Stimulated activated CD4-positive, alpha-beta T cell treated with anti-CD3 and anti-CD28 coated beads, Interleukin-12 subunit alpha, Interleukin-12 subunit beta, amount 100 ng/mL, for 48 hours (primary cell): ENCODE measurements around the gene WDHD1.
"Not testable (repeated sequence)": the region's sequence is repeated elsewhere in the genome, so short reads cannot be mapped to it uniquely, and the experiment has no call there.

Experiments used
- DNase-seq, 3 donors: peaks; one replicate each; pipeline ENCODE4 v3.0.0-alpha.2; 2020; ENCODE audit warnings: low read depth in 2 of 3, low spot score in 1 of 3

The WDHD1 gene

DNA sequence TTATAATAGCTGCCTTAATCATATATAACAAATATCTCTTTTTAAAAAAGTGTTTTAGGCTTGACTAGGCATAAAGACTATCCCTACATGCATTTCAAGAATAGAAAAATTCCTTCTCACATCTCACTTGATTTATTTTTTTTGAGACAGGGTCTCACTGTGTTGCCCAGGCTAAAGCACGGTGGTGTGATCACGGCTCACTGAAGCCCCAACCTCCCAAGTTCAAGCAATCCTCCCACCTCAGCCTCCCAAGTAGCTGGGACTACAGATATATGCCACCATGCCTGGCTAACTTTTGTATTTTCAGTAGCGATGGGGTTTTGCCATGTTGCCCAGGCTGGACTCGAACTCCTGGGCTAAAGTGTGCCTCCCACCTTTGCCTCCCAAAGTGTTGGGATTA, 59.4 kb downstream of the WDHD1 start:
- DNase-seq: no peak

DNA sequence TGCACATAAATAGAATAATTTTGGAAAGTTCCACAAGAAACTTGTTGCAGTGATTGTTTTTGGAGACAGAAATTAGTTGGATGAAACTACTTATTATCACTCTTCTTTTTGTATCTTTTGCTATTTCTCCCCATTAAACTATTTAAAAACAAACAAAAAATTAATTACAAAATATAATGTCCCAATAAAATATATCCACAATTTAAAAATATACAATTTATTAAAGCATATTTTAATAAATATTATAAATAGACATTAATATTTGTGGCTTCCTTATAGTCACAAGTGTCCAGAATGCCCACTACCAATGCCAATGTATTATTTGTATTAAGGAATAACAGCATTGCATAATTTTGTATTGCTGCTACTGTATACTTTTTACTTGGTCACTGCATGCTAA, 71.8 kb downstream of the WDHD1 start:
- DNase-seq: no peak

DNA sequence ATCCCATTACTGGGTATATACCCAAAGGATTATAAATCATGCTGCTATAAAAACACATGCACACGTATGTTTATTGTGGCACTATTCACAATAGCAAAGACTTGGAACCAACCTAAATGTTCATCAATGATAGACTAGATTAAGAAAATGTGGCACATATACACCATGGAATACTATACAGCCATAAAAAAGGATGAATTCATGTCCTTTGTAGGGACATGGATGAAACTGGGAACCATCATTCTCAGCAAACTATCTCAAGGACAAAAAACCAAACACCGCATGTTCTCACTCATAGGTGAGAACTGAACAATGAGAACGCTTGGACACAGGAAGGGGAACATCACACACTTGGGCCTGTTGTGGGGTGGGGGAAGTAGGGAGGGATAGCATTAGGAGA, 73.3 kb downstream of the WDHD1 start:
- DNase-seq: not testable (repeated sequence)

DNA sequence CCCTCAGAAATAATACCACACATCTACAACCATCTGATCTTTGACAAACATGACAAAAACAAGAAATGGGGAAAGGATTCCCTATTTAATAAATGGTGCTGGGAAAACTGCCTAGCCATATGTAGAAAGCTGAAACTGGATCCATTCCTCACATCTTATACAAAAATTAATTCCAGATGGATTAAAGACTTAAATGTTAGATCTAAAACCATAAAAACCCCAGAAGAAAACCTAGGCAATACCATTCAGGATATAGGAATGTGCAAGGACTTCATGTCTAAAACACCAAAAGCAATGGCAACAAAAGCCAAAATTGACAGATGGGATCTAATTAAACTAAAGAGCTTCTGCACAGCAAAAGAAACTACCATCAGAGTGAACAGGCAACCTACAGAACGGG, 74.1 kb downstream of the WDHD1 start:
- DNase-seq: not testable (repeated sequence)

DNA sequence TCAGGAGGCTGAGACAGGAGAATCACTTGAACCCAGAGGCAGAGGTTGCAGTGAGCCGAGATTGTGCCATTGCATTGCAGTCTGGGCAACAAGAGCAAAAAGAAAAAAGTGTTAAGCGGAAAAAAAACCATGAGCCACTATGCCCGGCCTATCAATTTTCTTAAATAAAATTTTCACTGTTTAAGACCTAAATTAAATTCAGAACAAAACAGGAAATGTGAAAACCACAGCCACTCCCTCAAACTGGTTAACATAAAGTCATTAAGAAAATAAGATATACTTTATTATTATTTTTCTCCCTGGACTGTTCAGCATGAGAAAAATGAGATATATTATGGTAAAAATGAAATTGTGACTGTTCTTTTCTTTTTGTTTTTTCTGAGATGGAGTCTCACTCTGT, 79.7 kb downstream of the WDHD1 start:
- DNase-seq: no peak

DNA sequence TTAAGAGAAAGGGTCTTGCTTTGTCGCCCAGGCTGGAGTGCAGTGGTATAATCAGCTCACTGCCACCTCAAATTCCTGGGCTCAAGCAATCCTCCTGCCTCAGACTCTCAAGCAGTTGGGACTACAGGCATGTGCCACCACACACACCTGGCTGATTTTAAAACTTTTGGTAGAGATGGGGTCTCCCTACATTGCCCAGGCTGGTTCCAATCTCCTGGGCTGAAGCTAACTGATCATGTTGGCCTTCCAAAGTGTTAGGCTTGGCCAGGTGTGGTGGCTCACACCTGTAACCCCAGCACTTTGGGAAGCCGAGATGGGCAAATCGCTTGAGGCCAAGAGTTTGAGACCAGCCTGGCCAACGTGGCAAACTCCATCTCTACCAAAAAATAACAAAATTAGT, 80.4 kb downstream of the WDHD1 start:
- no peak for DNase-seq

DNA sequence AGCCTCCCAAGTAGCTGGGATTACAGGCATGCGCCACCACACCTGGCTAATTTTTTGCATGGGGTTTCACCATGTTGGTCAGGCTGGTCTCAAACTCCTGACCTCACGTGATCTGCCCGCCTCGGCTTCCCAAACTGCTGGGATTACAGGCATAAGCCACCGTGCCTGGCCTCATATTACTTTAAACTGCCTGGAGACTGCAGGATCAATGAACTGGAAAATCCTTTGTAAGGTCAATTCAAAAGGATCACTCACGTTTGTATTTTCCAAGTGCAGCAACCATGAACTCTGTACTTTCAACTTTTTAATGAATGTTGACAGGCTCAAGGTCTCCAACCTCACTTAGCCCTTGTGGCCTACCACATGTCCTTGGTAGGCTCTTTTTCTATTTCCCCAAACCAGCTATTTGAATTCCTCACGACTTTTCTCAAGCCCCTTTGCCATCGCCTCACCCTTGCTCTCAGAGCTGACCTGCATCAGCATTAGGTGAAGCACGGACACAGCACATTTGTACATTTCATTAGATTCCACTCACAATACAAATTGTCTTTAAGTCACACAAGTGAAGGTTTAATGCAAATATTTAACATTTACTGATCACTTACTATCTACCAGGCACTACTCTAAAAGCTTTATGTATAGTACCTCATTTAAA, 82.0 kb downstream of the WDHD1 start:
- DNase-seq: no peak

DNA sequence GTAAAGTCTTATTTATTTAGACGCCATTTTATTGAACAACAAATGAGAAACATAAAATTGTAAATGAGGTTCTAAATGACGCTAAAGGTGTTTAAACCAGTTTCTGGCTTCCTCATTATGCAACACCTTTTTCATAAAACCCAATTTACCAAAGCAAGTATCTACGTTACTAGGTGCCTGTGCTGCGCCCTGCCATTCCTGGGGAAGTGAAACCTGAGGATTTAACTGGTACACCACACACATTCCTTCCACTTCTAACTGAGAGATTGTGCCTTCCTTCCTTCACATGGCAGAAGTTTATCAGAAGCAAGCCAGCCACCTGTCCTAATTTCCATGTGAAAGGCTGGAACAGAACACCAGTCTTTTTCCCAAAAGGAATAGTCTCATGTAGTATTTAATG, 84.0 kb downstream of the WDHD1 start:
- no peak for DNase-seq

DNA sequence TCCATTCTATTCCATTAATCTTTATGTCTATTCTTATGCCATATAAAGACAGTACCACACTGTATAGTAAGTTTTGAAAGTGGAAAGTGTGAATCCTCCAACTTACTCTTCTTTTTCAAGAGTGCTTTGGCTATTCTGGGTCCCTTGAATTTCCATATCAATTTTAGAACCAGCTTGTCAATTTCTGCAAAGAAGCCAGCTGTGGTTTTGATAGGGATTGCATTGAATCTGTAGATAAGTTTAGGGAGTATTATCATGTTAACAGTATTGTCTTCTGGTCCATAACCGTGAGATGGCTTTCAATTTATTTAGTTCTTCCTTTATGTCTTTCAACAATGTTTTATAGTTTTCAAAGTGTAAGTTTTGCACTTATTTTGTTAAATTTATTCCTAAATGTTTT, 90.1 kb downstream of the WDHD1 start:
- no peak for DNase-seq

DNA sequence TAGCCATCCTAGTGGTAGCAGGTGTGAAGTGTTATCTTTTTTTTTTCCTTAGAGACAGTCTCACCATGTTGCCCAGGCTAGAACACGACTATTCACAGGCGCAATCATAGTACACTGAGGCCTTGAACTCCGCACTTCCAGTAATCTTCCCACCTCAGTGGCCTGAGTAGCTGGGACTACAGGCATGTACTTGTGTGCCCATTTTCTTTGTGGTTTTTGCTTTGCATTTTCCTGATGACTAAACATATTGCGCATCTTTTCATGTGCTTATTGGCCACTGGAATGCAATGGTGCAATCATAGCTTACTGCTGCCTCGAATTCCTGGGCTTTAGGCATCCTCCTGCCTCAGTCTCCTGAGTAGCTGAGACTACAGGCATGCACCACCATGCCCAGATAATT, 90.9 kb downstream of the WDHD1 start:
- DNase-seq: no peak

DNA sequence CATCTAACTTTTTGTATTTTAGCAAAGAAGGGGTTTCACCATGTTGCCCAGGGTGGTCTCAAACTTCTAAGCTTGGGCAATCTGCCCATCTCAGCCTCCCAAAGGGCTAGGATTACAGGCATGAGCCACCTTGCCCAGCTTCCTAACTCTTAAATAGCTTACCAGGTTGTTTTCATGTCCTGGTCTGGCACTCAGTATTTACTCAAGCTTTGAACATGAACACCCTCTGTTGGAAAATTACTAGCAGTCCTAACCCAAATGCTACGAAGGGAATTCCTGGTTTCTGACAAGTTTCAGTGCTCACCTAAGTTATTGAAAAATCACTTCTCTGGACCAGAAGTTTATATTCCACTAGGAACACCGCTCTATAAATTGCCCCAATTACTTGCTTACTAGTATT, 91.8 kb downstream of the WDHD1 start:
- no peak for DNase-seq

DNA sequence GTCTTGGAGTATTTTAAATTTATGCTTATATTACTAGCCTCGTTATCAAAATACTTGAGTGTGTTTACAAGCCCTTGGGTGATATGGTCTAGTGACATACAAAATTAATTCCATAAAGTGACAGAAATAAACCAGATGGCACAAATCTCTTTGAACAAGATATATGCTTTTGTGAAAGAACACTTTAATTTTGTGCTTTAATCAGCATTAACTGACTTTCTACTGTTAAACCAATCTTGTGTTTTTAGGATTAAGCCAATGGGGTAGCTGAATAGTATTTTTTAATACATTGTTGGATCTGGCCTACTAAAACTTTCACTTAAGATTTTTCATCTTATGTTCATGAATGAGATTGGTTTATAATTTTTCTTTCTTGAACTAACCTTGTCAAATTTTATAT, 93.9 kb downstream of the WDHD1 start:
- DNase-seq: no peak

DNA sequence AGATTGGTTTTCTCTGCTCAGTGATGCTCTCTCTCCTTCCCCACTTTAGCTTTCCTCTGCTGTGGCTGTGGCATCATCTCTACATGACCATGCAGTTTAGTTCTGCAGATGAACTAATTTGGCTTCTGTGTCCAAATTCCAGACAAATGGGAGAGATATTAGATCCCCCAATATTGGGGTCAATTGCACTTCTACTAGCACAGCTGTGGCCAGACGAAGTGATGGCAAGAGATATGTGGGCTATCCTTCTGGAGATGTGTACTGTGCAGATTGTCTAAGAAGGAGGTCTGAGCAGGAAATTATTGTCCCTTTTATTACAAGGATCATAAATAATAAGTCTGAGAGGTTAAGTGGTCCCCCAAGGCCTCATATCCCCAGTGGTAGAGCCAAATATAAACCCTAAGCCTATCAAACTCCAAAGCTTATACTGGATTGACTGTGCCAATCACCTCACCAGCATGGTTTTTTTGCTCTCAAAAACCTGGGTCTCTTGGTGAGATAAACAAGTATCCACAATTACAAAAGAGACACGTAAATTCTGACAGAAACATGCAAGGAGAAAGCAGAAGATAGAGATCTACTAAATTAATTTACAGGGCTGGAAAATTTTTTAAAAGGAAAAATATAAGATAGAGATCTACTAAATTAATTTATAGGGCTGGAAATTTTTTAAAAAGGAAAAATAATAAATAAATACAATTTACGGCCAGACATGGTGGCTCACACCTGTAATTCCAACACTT, 95.1 kb downstream of the WDHD1 start:
- no peak for DNase-seq

DNA sequence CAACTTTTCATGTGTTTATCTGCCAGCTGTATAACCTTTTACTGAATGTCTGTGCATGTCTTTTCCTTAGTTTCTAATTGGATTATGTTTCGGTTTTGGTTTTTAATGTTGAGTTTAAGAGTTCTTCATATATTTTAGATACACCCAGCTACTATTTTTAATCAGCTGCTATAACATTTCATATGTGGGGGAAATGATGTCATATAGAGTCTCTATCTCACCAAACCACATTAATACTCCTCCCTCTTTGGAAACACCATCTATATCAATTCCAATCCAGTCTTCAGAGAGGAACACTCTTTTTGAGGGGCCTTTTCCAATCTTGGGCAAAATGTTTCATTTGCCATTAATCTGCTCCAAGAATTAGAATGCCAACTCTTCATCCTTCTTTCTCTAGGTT, 95.8 kb downstream of the WDHD1 start:
- no peak for DNase-seq

DNA sequence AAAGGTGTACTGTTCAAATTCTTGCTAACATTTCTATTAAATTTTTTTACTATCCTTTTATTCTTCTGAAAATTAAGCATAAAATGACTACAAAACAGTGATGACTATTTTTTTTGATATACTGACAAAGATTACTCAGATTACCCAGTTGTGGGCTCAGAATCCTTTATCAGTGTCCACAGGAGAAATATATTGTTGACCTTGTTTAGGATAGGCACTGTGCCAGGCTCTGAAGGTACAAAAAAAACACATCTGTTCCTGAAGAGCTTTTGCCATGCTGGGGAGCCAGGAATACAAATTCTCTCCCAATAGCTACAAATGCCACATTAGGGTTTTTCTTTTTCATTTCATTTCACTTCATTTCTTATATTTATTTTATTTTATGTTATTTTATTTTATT, 97.3 kb downstream of the WDHD1 start:
- no peak for DNase-seq

DNA sequence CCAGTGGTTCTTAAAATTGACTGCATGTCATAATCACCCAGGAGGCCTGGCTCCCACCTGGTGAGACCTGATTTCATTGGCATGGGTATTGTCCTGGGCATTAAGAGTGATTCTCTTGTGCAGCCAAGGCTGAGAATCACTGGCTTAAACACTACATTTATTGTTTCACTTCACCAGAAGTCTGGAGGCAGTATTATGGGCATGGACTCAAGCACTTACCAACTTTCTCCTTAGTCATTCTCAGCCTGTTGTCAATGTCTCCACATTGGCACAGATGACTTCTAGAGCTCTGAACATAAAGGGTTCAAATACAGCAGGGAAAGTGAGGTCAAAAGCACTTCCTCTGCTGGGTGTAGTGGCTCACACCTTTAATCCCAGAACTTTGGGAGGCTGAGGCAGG, 98.7 kb downstream of the WDHD1 start:
- DNase-seq: no peak

DNA sequence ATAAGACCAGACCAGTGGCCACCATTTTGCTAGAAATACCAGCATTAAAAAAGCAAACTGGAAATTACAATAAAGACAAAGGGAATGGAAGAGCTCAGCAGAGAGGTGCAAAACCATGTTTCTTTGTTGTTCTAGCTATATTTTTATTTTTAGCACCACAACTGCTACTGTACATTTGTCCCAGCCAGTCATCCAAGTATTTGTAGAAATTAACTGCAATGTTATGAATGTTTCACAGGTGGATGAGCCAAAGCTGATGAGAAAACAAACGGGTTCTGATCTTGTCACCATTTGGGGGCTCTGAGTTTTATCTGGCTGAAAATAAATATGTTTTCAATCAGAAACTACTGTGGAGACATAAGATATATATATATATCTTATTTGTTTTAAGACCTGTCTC, 99.3 kb downstream of the WDHD1 start:
- DNase-seq: no peak

DNA sequence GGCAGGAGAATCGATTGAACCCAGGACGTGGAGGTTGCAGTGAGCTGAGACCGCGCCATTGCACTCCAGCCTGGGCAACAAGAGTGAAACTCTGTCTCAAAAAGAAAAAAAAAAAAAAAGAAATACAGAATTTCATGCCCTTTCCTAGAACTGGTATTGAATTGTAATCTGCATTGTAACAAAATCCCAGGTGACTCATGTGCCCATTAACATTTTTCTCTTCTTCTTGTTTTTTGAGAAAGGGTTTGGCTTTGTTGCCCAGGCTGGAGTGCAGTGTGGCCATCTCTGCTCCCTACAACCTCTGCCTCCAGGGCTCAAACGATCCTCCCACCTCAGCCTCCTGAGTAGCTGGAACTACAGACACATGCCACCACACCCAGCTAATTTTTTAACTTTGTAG, 100.3 kb downstream of the WDHD1 start:
- not testable (repeated sequence) for DNase-seq

DNA sequence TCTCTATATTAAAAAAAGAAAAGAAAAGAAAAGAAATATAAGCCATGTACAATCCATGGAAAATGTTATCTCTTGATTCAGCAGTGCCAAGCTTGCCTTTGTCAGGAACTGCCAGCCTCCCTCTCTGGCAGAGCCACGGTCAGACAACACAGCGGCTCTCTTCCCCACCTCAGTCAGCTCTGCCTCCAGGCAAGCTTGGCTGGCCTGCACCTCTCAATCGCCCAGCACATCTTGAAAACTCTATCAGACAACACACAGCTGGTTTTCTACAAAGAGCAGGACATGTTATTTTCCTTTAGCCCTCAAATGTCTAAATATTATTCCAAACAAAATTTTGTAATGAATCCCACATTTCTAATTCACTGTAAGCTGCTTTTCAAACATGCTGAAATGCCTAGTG, 104.3 kb downstream of the WDHD1 start:
- DNase-seq: no peak

DNA sequence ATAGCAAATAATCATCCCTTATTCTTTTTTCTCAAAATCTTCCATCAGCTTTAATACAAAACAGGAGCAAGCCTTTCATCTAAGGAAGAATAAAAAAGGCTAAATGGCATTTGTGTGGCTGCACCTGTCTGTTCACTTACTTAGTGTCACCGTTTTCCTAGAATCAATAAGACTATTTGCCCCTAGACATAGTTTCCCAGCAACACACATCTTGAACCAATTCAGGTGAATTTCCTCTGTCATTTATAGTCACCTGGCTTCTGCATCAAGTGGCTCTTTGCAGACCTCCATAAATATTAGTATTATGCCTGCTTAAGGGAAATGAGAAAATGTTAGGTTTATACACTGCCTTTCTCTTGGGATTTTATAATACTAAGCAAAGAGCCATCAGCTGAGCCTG, 106.8 kb downstream of the WDHD1 start:
- DNase-seq: no peak

DNA sequence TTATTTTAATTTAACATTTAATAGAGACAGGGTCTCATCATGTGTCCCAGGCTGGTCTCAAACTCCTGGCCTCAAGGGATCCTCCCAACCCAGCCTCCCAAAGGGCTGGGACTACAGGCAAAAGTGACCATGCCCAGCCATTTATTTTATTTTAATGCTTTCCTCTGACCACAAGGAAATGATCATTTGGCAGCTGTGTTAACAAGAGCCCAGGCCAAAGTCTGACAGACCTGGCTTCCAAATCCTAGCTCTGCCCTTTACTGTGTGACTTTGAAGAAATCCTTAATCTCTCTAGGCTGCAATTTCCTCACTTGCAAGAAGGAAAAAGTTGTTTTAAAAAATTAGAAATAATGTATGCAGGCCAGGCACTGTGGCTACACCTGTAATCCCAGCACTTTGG, 107.6 kb downstream of the WDHD1 start:
- DNase-seq: no peak

DNA sequence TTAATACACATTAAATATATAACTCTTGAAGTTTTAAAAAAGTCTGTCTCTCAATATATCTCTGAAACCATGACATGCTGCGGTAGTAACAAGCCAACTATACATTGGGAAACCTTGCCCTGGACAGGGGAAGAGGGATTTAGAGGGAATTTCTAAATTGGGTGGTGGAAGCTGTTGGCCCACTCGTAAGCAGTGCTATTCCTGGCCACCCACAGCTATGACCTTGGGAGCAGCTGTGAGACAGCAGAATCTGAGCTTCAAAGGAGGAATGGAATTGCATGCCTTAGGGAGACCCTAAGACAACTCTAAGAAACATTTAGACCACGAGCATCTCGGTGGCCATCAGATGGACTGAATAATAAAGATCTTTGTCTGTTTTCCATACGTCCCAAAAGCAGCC, 108.5 kb downstream of the WDHD1 start:
- DNase-seq: no peak

DNA sequence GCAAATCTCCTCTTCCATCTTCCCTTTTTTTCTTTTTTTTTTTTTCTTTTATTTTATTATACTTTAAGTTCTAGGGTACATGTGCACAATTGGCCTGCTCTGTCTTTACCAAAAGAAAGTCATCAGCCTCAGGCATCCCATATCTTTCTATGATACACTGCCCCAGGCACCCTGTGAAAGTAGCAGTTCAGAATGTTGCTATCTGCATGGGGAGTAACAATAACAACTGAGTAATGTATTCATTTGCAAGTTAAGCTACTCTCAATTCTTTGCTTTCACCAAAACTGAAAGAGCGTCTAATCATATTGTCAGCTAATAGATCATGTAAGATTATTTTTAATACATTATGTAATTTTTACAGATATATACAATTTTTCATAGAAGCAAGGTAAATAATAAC, 110.8 kb downstream of the WDHD1 start:
- no peak for DNase-seq
